ENCODE results near the gene DDTL.
"Not testable (repeated sequence)": the region's sequence is repeated elsewhere in the genome, so short reads cannot be mapped to it uniquely, and the experiment has no call there.

DDTL gene

DNA sequence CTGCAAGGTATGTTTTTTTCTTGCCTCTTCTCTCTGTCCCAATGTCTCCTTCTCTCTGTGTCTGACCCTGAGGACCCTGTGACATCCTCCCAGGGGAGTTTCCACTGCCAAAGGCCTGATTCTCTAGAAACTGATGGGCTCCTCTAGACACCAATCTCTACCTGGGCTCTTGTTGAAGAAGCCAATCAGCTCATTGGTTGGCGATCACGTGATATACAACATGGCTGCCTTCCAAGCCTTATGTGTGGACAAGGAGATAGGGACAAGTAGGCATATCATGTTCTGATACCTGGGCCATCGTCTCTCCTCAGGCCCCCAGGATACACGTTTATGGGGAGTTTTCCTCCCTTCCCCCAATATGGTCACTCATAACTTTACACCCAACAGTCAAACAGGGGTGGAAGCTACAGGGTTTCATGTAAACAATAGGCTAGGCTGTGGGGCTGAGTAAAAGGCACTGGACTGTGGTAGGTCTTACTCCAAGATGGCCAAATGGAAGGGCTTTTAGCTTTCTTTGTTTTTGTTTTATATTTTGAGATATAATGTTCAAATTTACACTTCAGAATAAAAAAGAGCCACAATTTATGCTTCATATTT lies 27.0 kb downstream of the DDTL start:
- not testable (repeated sequence) for H3K27me3 ChIP-seq (replicated peaks; ENCODE audit: control insufficient read depth, insufficient read depth, low read length); H3K4me3 ChIP-seq (ENCODE audit: low read length); H3K4me1 ChIP-seq (ENCODE audit: control insufficient read depth, insufficient read depth, low read length); H3K36me3 ChIP-seq (ENCODE audit: control insufficient read depth, insufficient read depth, low read length, severe bottlenecking); H3K9me3 ChIP-seq (ENCODE audit: control insufficient read depth, low read length); DNase-seq (ENCODE audit: low read depth); H3K9ac ChIP-seq (ENCODE audit: low read length)

DNA sequence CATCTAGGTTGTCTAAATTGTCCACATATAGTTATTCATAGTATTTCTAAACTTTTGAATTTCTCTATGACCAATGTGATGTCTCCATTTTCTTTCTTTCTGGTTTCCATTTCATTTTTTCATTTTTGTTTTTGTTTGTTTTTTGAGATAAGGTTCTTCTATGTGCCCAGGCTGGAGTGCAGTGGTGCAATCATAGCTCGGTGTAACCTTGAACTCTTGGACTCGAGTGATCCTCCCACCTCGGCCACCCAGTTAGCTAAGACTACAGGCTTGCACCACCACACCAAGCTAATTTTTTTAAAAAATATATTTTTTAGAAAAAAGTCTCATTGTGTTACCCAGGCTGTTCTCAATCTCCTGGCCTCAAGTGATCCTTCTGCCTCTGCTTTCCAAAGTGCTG lies 30.4 kb downstream of the DDTL start:
- no peak overlapping the region for H3K9ac ChIP-seq (ENCODE audit: low read length)
- H3K4me3 ChIP-seq (ENCODE audit: low read length), result no peak overlapping the region
- H3K27me3 ChIP-seq (replicated peaks; ENCODE audit: control insufficient read depth, insufficient read depth, low read length), result no peaks in the 10 kb centered on the region
- no peaks in the 10 kb centered on the region for H3K36me3 ChIP-seq (ENCODE audit: control insufficient read depth, insufficient read depth, low read length, severe bottlenecking)
- DNase-seq (ENCODE audit: low read depth), result no peak
- no peaks in the 10 kb centered on the region for H3K4me1 ChIP-seq (ENCODE audit: control insufficient read depth, insufficient read depth, low read length)
- no peaks in the 10 kb centered on the region for H3K9me3 ChIP-seq (ENCODE audit: control insufficient read depth, low read length)

DNA sequence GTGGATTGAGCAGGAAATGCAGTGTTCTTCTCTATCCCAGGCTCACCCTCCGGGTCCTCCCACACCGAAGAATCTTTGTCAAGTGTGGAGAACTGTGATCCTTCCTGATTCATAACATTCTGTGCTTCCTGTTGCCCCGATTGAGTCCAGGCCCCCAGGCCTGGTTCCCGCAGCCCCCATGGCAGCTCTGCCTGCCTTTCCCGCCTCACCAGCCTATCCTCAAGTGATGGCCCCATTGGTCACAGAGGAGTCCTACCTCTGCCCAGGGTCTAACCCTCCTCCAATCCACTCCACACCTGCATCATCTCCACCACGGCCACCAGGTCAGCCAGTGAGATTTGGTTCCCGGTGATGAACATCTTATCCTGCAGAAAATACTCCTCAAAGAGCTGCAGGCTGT lies 33.1 kb downstream of the DDTL start:
- not testable (repeated sequence) for H3K27me3 ChIP-seq (replicated peaks; ENCODE audit: control insufficient read depth, insufficient read depth, low read length); DNase-seq (ENCODE audit: low read depth); H3K4me3 ChIP-seq (ENCODE audit: low read length); H3K4me1 ChIP-seq (ENCODE audit: control insufficient read depth, insufficient read depth, low read length); H3K9ac ChIP-seq (ENCODE audit: low read length); H3K36me3 ChIP-seq (ENCODE audit: control insufficient read depth, insufficient read depth, low read length, severe bottlenecking); H3K9me3 ChIP-seq (ENCODE audit: control insufficient read depth, low read length)

DNA sequence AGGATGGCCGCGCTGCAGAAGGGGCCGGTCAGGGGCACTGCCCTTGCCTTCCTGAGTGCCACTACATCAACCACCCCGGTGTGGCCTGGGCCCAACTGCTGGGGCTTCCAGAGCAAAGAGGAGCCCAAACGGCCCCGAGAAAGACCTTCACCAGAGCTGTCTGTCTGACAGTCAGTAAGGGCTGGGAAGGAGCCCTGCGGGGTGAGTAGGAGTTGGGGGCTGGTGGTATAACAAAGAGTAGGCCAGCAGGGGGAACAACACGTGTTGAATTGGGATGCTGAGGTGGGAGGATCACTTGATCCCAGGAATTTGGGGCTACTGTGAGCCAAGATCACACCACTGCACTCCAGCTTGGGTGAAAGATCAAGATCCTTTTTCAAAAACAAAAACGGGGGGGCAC lies 34.6 kb downstream of the DDTL start:
- no peak for DNase-seq (ENCODE audit: low read depth)
- H3K9me3 ChIP-seq (ENCODE audit: control insufficient read depth, low read length), result no peaks in the 10 kb centered on the region
- no peaks in the 10 kb centered on the region for H3K36me3 ChIP-seq (ENCODE audit: control insufficient read depth, insufficient read depth, low read length, severe bottlenecking)
- H3K4me1 ChIP-seq (ENCODE audit: control insufficient read depth, insufficient read depth, low read length), result peaks cover 4% of the 10 kb centered on the region
- H3K9ac ChIP-seq (ENCODE audit: low read length), result no peak overlapping the region
- no peak overlapping the region for H3K4me3 ChIP-seq (ENCODE audit: low read length)
- no peaks in the 10 kb centered on the region for H3K27me3 ChIP-seq (replicated peaks; ENCODE audit: control insufficient read depth, insufficient read depth, low read length)

DNA sequence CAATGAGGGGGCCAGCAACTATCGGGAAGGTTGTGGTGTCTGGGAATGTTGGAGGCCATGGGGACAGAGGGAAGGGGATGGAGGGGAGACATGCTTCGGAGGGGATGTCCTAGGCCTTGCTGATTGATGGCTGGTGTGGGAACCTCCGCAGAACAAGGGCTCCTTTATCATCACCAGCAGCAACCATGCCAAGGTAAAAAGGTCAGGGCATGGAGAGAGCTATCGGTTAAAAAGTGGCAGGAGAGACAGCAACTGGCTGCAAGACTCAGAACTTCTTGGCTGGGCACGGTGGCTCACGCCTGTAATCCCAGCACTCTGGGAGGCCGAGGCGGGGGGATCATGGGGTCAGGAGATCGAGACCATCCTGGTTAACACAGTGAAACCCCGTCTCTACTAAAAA lies 35.6 kb downstream of the DDTL start:
- no peak overlapping the region for H3K4me3 ChIP-seq (ENCODE audit: low read length)
- H3K36me3 ChIP-seq (ENCODE audit: control insufficient read depth, insufficient read depth, low read length, severe bottlenecking), result no peaks in the 10 kb centered on the region
- H3K9me3 ChIP-seq (ENCODE audit: control insufficient read depth, low read length), result no peaks in the 10 kb centered on the region
- DNase-seq (ENCODE audit: low read depth), result no peak
- no peaks in the 10 kb centered on the region for H3K27me3 ChIP-seq (replicated peaks; ENCODE audit: control insufficient read depth, insufficient read depth, low read length)
- peaks cover 4% of the 10 kb centered on the region for H3K4me1 ChIP-seq (ENCODE audit: control insufficient read depth, insufficient read depth, low read length)
- no peak overlapping the region for H3K9ac ChIP-seq (ENCODE audit: low read length)

DNA sequence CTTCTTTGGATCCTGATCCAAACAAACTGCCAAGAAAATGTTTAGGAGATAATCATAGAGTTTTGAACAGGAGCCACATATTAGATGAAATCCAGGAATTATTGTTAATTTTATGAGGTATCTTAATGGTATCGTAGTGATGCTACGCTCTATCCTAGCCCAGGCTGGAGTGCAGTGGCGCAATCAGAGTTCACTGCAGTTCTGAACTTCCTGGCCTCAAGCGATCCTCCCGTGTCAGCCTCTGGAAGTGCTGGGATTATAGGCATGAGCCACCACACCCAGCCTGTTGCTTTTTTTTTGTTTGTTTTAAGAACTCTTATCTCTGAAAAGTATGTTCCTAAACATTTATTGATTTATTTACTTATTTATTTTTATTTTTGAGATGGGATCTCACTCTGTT lies 36.2 kb downstream of the DDTL start:
- Histone ChIP-seq H3K9ac (ENCODE audit: low read length) (no peak overlapping the region), H3K27me3 (replicated peaks; ENCODE audit: control insufficient read depth, insufficient read depth, low read length) (no peaks in the 10 kb centered on the region), H3K9me3 (ENCODE audit: control insufficient read depth, low read length) (no peaks in the 10 kb centered on the region), H3K36me3 (ENCODE audit: control insufficient read depth, insufficient read depth, low read length, severe bottlenecking) (no peaks in the 10 kb centered on the region), H3K4me3 (ENCODE audit: low read length) (no peak overlapping the region), H3K4me1 (ENCODE audit: control insufficient read depth, insufficient read depth, low read length) (peaks cover 4% of the 10 kb centered on the region)
- DNase-seq (ENCODE audit: low read depth), result no peak

DNA sequence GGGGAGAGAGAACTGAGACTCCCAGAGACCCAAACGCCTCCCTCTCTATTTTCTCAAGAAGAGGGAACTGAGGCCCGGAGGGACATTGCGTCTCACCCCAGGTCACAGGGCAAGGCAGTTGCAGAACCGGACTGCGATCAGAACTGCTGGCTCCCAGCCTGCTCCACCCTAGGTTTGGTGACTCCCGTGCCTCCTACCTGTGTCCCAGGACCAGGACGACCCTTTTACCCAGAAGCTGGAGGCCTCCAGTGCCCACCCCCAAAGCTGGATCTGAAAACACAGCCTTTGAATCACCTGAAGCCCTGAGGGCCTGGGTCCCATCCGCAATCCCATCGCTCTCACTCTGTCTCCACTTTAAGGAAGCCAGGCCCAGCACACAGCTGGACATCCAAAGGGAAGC lies 37.2 kb downstream of the DDTL start:
- no peaks in the 10 kb centered on the region for H3K9me3 ChIP-seq (ENCODE audit: control insufficient read depth, low read length)
- no peak for DNase-seq (ENCODE audit: low read depth)

DNA sequence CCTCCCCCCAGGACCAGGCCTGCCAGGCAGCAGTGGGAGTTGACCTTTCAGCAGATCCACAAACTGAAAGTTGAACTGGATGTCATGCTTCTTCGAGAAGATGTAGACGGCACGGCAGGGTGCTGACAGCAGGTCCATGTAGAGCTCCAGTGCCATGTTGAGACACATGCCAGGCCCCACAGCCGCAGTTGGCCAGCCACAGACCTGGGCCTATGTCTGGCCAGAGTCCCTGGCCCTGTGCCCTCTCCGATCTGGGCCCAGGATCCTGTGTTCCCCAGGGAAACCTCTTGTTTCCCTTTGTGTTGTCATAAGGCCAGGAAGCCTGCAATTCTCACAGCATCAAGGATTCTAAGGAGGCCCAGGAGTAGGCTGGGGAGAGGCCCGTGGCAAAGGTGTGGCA lies 38.5 kb downstream of the DDTL start, which contains the start of gene GSTT4:
Gene GSTT4 (minus strand): TSS at position 253 of the 400 bp plus-strand sequence. CDS start 97 bp downstream, at position 156.
- H3K9ac ChIP-seq (ENCODE audit: low read length), result no peak within 1 kb of the TSS

More for the DNA sequence above, 37.2 kb downstream of the DDTL start:
- Histone ChIP-seq H3K4me1 (ENCODE audit: control insufficient read depth, insufficient read depth, low read length) (peaks cover 4% of the 10 kb centered on the region), H3K9ac (ENCODE audit: low read length) (no peak overlapping the region), H3K36me3 (ENCODE audit: control insufficient read depth, insufficient read depth, low read length, severe bottlenecking) (no peaks in the 10 kb centered on the region), H3K4me3 (ENCODE audit: low read length) (no peak overlapping the region), H3K27me3 (replicated peaks; ENCODE audit: control insufficient read depth, insufficient read depth, low read length) (no peaks in the 10 kb centered on the region)

DNA sequence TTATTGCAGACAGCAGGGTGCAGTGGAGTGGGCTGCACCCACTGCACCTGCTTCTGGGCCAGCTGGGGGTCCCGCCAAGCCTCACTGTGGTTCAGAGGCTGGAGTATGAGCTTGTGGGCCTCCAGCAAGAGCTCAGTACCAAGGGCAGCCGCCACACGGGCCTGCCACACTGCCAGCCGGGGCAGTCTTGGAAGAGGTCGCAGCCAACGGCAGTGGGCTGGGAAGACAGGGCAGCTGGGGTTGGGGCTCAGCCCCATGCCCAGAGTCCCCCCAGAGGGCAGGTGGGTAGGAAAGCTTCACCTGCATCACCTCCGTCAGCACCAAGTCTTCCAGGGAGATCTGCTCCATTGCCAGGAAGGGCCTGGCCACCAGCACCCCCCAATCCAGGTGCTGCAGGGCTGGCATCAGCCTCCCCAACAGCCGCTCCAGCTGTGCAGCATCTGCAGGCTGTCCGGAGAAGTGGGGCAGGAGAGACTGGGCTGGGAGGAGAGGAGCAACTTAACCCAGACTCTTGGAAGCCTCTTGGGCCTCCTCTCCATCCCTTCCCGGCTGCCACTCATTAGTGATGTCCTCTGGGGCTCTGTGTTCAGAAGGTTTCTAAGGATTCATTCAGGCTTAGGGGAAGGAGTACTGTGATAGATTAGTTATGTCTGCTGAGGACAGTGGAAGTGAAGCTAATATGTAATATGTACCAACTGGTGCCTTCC lies 39.7 kb downstream of the DDTL start:
- H3K36me3 ChIP-seq (ENCODE audit: control insufficient read depth, insufficient read depth, low read length, severe bottlenecking), result no peaks in the 10 kb centered on the region
- H3K9ac ChIP-seq (ENCODE audit: low read length), result no peak overlapping the region
- no peaks in the 10 kb centered on the region for H3K9me3 ChIP-seq (ENCODE audit: control insufficient read depth, low read length)
- H3K4me1 ChIP-seq (ENCODE audit: control insufficient read depth, insufficient read depth, low read length), result peaks cover 4% of the 10 kb centered on the region
- no peak overlapping the region for H3K4me3 ChIP-seq (ENCODE audit: low read length)
- H3K27me3 ChIP-seq (replicated peaks; ENCODE audit: control insufficient read depth, insufficient read depth, low read length), result no peaks in the 10 kb centered on the region
- no peak for DNase-seq (ENCODE audit: low read depth)

More for the DNA sequence above, 38.5 kb downstream of the DDTL start, which contains the start of gene GSTT4:
- no peaks in the 10 kb centered on the region for H3K36me3 ChIP-seq (ENCODE audit: control insufficient read depth, insufficient read depth, low read length, severe bottlenecking)
- no peaks in the 10 kb centered on the region for H3K9me3 ChIP-seq (ENCODE audit: control insufficient read depth, low read length)
- H3K4me1 ChIP-seq (ENCODE audit: control insufficient read depth, insufficient read depth, low read length), result peaks cover 4% of the 10 kb centered on the region
- no peak for DNase-seq (ENCODE audit: low read depth)
- H3K4me3 ChIP-seq (ENCODE audit: low read length), result no peak within 1 kb of the TSS
- no peaks in the 10 kb centered on the region for H3K27me3 ChIP-seq (replicated peaks; ENCODE audit: control insufficient read depth, insufficient read depth, low read length)

DNA sequence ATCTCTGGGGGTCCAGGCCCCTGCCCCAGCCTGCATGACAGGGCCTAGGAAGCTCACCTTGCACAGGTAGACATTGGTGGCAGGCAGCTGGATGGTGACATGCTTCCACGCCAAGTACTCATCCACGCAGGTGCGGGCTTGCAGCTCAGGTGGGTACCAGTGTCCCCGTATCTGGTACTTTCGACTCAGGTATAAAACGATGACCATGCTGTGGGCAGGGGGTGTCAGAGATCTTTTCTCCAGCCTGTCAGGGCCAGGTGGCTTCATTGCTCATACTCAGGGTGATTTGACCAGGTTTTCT lies 40.2 kb downstream of the DDTL start:
- DNase-seq (ENCODE audit: low read depth), result no peak
- Histone ChIP-seq H3K9me3 (ENCODE audit: control insufficient read depth, low read length) (no peaks in the 10 kb centered on the region), H3K36me3 (ENCODE audit: control insufficient read depth, insufficient read depth, low read length, severe bottlenecking) (no peaks in the 10 kb centered on the region), H3K9ac (ENCODE audit: low read length) (no peak overlapping the region), H3K4me1 (ENCODE audit: control insufficient read depth, insufficient read depth, low read length) (peaks cover 4% of the 10 kb centered on the region), H3K27me3 (replicated peaks; ENCODE audit: control insufficient read depth, insufficient read depth, low read length) (no peaks in the 10 kb centered on the region), H3K4me3 (ENCODE audit: low read length) (no peak overlapping the region)

DNA sequence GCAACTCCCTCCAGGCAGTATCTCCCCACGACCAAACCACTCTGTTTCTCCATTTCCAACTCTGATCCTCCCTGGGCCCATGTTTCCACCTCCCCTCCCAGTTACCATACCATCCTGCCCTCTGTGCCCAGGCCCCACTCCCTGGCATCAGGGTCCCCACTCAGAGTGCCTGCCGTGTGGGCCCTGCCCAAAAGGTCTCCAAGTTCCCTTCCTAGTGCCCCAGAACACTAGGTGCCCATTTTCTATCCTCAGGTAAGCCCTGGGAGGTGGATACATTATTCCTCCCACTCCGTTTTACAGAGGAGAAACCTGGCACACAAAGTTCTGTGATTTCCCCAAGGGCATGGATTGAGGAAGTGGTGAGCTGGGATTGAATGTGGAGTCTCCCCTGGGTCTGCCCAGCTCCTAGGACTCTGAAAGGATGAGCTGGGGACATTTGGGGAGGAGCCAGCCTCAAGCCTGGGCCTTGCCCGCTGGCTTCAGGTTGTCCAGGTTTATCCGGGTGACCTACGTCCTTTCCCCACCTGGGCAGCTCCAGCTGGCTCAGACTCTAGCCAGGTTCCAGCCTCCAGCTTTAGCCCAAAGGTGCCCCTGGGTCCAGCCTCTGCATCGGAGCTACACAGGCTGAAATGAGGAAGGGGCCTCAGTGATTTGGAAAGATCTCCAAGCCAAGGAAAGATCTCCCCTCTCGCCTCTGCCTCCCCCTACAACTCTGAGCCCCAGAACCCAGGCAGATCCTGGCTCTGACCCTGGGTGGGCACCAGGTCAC lies 40.7 kb downstream of the DDTL start:
- H3K27me3 ChIP-seq (replicated peaks; ENCODE audit: control insufficient read depth, insufficient read depth, low read length), result no peaks in the 10 kb centered on the region
- no peaks in the 10 kb centered on the region for H3K36me3 ChIP-seq (ENCODE audit: control insufficient read depth, insufficient read depth, low read length, severe bottlenecking)
- H3K4me1 ChIP-seq (ENCODE audit: control insufficient read depth, insufficient read depth, low read length), result peaks cover 10% of the 10 kb centered on the region
- no peak for DNase-seq (ENCODE audit: low read depth)
- no peak overlapping the region for H3K9ac ChIP-seq (ENCODE audit: low read length)
- H3K9me3 ChIP-seq (ENCODE audit: control insufficient read depth, low read length), result no peaks in the 10 kb centered on the region
- H3K4me3 ChIP-seq (ENCODE audit: low read length), result no peak overlapping the region

Data from adipocyte (in vitro differentiated cells).